A673 (cell line): ENCODE data around the gene ARL14.

Experiments used
- EZH2 ChIP-seq: fragments of 200-600 bp; sonication (generic); IDR thresholded peaks from 2 replicates; pipeline ENCODE4 v1.6.1; 2017; ENCODE audit warnings: borderline replicate concordance, low read depth, mild to moderate bottlenecking, mixed read lengths, antibody characterized with exemption, low read length; ENCODE audit not compliant: poor library complexity, severe bottlenecking
- TF ChIP-seq, protein P1 (sequence below): fragments of 300-800, 200-600 bp; sonication (generic); conservative IDR thresholded peaks from 2 replicates; pipeline ENCODE4 v1.5.1; 2017; ENCODE audit warnings: low read depth, mild to moderate bottlenecking, antibody characterized with exemption, low read length, moderate library complexity, mixed read lengths

DNA sequence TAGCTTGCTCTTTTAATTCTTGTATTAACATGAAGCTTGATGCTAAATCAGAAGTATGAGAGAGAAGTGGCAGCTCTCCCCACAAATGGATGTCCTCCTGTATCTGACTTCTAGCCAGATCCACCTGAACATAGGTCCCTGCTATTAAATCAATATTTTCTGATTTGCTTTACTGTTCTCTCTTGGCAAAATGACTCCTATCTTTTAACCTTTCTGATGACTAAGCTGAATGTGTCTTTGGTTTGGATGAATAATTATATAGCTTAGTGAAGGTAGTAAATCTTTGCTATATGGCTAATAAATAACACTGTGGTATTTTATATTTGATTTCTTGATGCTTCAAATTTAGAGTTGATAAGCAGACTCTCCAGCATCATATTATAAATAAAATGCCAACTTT is 28.3 kb upstream of the ARL14 start:
- TF ChIP-seq, protein P1, sequence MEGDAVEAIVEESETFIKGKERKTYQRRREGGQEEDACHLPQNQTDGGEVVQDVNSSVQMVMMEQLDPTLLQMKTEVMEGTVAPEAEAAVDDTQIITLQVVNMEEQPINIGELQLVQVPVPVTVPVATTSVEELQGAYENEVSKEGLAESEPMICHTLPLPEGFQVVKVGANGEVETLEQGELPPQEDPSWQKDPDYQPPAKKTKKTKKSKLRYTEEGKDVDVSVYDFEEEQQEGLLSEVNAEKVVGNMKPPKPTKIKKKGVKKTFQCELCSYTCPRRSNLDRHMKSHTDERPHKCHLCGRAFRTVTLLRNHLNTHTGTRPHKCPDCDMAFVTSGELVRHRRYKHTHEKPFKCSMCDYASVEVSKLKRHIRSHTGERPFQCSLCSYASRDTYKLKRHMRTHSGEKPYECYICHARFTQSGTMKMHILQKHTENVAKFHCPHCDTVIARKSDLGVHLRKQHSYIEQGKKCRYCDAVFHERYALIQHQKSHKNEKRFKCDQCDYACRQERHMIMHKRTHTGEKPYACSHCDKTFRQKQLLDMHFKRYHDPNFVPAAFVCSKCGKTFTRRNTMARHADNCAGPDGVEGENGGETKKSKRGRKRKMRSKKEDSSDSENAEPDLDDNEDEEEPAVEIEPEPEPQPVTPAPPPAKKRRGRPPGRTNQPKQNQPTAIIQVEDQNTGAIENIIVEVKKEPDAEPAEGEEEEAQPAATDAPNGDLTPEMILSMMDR: no peak
- no peak for TF ChIP-seq EZH2
